ENCODE measurements around the gene AGPAT4. TPM values are rescaled to one million over a fixed set of nuclear protein-coding genes. Genes with fewer than 3 reads are reported as not detected.
A peak's percentile ranks its signal among the peaks of the same experiment; 100 is the strongest.

Gene AGPAT4
- polyA plus RNA-seq, 1 experiment = 3.7 TPM

GRCh38 chr6:161223646-161224045, 50.2 kb downstream of the AGPAT4 start:
- Histone ChIP-seq H3K36me3 (ENCODE audit: control insufficient read depth, insufficient read depth, low read length) (no peaks in the 10 kb centered on the region), H3K4me3 (ENCODE audit: low read depth, low read length) (no peak overlapping the region), H3K27me3 (ENCODE audit: control insufficient read depth, insufficient read depth, low read length) (no peaks in the 10 kb centered on the region)
- ChIA-PET CTCF (no interaction called here), POLR2A (no interaction called here)
- TF ChIP-seq CTCF (IDR thresholded peaks at IDR 0.05; ENCODE audit: insufficient read depth, low read depth, low read length) = no peak
- DNase-seq (ENCODE audit: low read depth) = no peak

GRCh38 chr6:161222706-161223234, 51.1 kb downstream of the AGPAT4 start:
- ChIA-PET POLR2A (no interaction called here), CTCF (no interaction called here)
- no peak for TF ChIP-seq CTCF (IDR thresholded peaks at IDR 0.05; ENCODE audit: insufficient read depth, low read depth, low read length)
- no peaks in the 10 kb centered on the region for H3K36me3 ChIP-seq (ENCODE audit: control insufficient read depth, insufficient read depth, low read length)
- DNase-seq (ENCODE audit: low read depth) = no peak
- no peaks in the 10 kb centered on the region for H3K27me3 ChIP-seq (ENCODE audit: control insufficient read depth, insufficient read depth, low read length)
- H3K4me3 ChIP-seq (ENCODE audit: low read depth, low read length) = no peak overlapping the region

- DNase-seq (ENCODE audit: low read depth) = no peak
These were observed 53.5 kb downstream of the AGPAT4 start for GRCh38 chr6:161220346-161220745.

DNA sequence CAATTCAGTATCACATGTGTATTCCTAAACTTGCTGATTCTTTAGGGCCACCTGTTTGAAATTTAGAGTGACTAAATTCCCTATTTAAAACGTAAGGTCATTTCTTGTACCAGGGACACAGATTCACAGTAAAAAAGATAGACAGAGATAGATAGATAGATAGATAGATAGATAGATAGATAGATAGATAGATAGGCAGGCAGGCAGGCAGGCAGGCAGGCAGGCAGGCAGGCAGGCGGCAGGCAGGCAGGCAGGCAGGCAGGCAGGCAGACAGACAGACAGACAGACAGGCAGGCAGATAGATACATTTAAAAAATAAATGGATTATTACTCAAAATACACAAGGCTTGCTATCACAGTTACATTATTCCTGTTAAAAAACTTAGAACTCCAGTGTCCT, 54.2 kb downstream of the AGPAT4 start:
- no peak for TF ChIP-seq CTCF (IDR thresholded peaks at IDR 0.05; ENCODE audit: insufficient read depth, low read depth, low read length)
- DNase-seq (ENCODE audit: low read depth) = no peak
- CTCF ChIA-PET = interaction anchor here (1.5 kb wide), 1 partner anchor 289 kb away, joined by 3 read pairs; no protein-coding TSS in a partner anchor
- H3K4me3 ChIP-seq (ENCODE audit: low read depth, low read length) = no peak overlapping the region
- no peaks in the 10 kb centered on the region for H3K27me3 ChIP-seq (ENCODE audit: control insufficient read depth, insufficient read depth, low read length)
- POLR2A ChIA-PET = no interaction called here
- no peaks in the 10 kb centered on the region for H3K36me3 ChIP-seq (ENCODE audit: control insufficient read depth, insufficient read depth, low read length)

More at GRCh38 chr6:161220346-161220745, 53.5 kb downstream of the AGPAT4 start:
- H3K36me3 ChIP-seq (ENCODE audit: control insufficient read depth, insufficient read depth, low read length) = no peaks in the 10 kb centered on the region
- H3K27me3 ChIP-seq (ENCODE audit: control insufficient read depth, insufficient read depth, low read length) = no peaks in the 10 kb centered on the region
- ChIA-PET CTCF (no interaction called here), POLR2A (no interaction called here)
- H3K4me3 ChIP-seq (ENCODE audit: low read depth, low read length) = no peak overlapping the region
- no peak for TF ChIP-seq CTCF (IDR thresholded peaks at IDR 0.05; ENCODE audit: insufficient read depth, low read depth, low read length)

- Histone ChIP-seq H3K27me3 (ENCODE audit: control insufficient read depth, insufficient read depth, low read length) (no peaks in the 10 kb centered on the region), H3K36me3 (ENCODE audit: control insufficient read depth, insufficient read depth, low read length) (no peaks in the 10 kb centered on the region), H3K4me3 (ENCODE audit: low read depth, low read length) (no peak overlapping the region)
- no peak for DNase-seq (ENCODE audit: low read depth)
- TF ChIP-seq CTCF (IDR thresholded peaks at IDR 0.05; ENCODE audit: insufficient read depth, low read depth, low read length) = 0 out of 2 replicates have a peak, but pooled peaks have one; percentile 17
- POLR2A ChIA-PET = no interaction called here
- CTCF ChIA-PET = no interaction called here
These were observed 55.6 kb downstream of the AGPAT4 start for GRCh38 chr6:161218222-161218621.
